MG63 (cell line): ENCODE results near the gene PRKAG1. TPM values are rescaled to one million over a fixed set of nuclear protein-coding genes. Genes with fewer than 3 reads are reported as not detected.

Source experiments
- DNase-seq: peaks from one replicate; pipeline ENCODE4 v3.0.0-alpha.2; 2020
- H3K27me3 ChIP-seq: fragments of 250-450 bp; sonication (Bioruptor Pico); 2 replicates; pipeline ENCODE4 v1.5.1; 2020; ENCODE audit warnings: mild to moderate bottlenecking, moderate library complexity
- H3K36me3 ChIP-seq: fragments of 250-450 bp; sonication (Bioruptor Pico); 2 replicates; pipeline ENCODE4 v1.5.1; 2020; ENCODE audit warnings: mild to moderate bottlenecking, moderate library complexity
- H3K4me3 ChIP-seq: fragments of 250-450 bp; sonication (Bioruptor Pico); 2 replicates; pipeline ENCODE4 v1.5.1; 2020; ENCODE audit warnings: mild to moderate bottlenecking, moderate library complexity
- H3K9me3 ChIP-seq: fragments of 250-450 bp; sonication (Bioruptor Pico); 2 replicates; pipeline ENCODE4 v1.5.1; 2020; ENCODE audit warnings: mild to moderate bottlenecking, moderate library complexity
- total RNA-seq: library from RNA; depleted of rRNA; stranded (reverse); fragments of >200 nt; shearing (Covaris generic); gene quantifications from 2 replicates; pipeline ENCODE4 v1.2.3, GENCODE V29; 2014; ENCODE audit warnings: low replicate concordance

Gene PRKAG1
- total RNA-seq, 1 experiment from 2014 or later: 102 TPM

DNA sequence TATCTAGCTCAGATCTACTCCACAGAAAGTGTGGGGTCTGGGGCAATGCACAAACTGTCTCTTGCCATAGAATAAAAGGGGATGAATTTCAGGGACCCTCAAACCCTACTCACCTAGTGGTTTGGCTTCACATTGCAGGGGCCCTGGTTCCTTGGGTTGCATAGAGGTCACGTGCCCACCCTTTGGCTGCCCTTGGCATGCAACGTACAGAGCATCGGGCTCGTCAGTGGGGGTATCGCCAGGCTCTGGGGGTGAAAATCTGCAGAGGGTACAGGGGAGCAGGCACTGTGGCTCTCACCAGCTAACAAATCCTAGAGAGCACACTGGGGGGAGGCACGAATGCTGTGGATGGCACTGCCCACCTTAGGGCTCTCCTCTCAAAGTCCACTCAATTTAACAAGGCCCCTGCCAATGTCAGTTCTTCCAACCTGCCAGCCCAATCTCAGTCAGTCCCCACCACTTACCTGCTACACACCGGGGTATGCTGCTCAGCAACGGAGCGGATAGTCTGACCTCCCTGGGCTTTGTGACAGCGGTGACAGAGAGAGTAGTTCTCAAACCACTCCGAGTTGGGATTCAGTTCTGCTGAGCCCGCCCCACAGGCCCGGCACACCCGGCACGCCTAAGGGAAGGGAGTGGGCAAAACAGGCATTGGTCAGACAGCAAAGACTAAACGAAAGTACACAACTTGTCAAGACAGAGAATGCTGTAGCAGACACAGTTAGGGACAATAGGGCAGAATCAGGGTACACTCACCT is 34.1 kb upstream of the PRKAG1 start:
- no peak overlapping the region for H3K4me3 ChIP-seq
- DNase-seq: no peak
- H3K9me3 ChIP-seq: no peaks in the 10 kb centered on the region
- H3K27me3 ChIP-seq: no peaks in the 10 kb centered on the region
- H3K36me3 ChIP-seq: peaks cover 65% of the 10 kb centered on the region

GRCh38 chr12:49051777-49052438 is 33.3 kb upstream of the PRKAG1 start:
- no peak for DNase-seq
- Histone ChIP-seq H3K9me3 (no peaks in the 10 kb centered on the region), H3K27me3 (no peaks in the 10 kb centered on the region), H3K36me3 (peaks cover 67% of the 10 kb centered on the region), H3K4me3 (no peak overlapping the region)

DNA sequence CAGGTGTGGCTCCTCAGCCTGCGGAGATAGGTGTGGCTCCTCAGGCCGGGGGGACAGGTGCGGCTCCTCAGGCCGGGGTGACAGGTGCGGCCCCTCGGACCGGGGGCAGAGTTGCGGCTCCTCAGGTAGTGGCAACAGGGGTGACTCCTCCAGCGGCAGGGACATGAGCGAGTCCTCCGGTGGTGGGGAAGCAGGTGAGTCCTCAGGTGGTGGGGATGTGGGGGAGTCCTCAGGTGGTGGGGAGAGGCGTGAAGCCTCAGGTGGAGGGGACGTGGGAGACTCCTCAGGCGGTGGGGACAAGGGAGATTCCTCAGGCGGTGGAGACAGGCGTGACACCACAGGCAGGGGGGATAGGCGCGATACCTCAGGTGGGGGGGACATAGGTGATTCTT is 32.8 kb upstream of the PRKAG1 start:
- Histone ChIP-seq H3K9me3 (no peaks in the 10 kb centered on the region), H3K4me3 (no peak overlapping the region), H3K27me3 (no peaks in the 10 kb centered on the region), H3K36me3 (peaks cover 68% of the 10 kb centered on the region)
- DNase-seq: no peak

GRCh38 chr12:49050507-49051372 is 32.2 kb upstream of the PRKAG1 start:
- no peak for DNase-seq
- H3K4me3 ChIP-seq: no peak overlapping the region
- H3K27me3 ChIP-seq: no peaks in the 10 kb centered on the region
- H3K36me3 ChIP-seq: peaks cover 73% of the 10 kb centered on the region
- no peaks in the 10 kb centered on the region for H3K9me3 ChIP-seq

GRCh38 chr12:49049566-49050224 is 31.1 kb upstream of the PRKAG1 start:
- H3K27me3 ChIP-seq: no peaks in the 10 kb centered on the region

DNA sequence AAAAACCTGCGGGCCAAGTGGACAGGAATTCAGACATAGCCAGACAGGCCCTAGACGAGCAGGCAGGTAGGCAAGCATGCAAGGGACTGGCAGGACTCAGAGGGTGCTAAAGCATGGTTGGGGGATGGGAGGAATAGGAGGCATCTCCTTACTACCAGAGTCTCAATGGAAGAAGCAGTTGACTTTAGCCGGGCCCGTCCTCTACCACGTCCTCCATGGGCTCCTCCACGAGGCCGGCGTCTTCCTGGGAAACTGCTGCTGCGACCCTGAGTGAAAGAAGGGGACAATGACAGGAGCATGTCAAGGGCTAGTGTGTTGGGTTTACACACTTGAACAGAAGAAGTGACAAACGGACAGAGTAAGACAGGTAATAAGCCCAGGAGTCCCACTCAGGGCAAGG is 30.4 kb upstream of the PRKAG1 start:
- H3K36me3 ChIP-seq: peaks cover 73% of the 10 kb centered on the region
- no peak overlapping the region for H3K4me3 ChIP-seq
- no peak for DNase-seq
- no peaks in the 10 kb centered on the region for H3K9me3 ChIP-seq
- H3K27me3 ChIP-seq: no peaks in the 10 kb centered on the region

More at GRCh38 chr12:49049566-49050224, 31.1 kb upstream of the PRKAG1 start:
- no peak for DNase-seq
- H3K9me3 ChIP-seq: no peaks in the 10 kb centered on the region
- peaks cover 70% of the 10 kb centered on the region for H3K36me3 ChIP-seq
- no peak overlapping the region for H3K4me3 ChIP-seq

- H3K9me3 ChIP-seq: no peaks in the 10 kb centered on the region
- peaks cover 84% of the 10 kb centered on the region for H3K36me3 ChIP-seq
- no peaks in the 10 kb centered on the region for H3K27me3 ChIP-seq
- no peak overlapping the region for H3K4me3 ChIP-seq
- DNase-seq: no peak
Observed at GRCh38 chr12:49046129-49046895, 27.7 kb upstream of the PRKAG1 start.

- Histone ChIP-seq H3K4me3 (no peak overlapping the region), H3K27me3 (no peaks in the 10 kb centered on the region), H3K9me3 (no peaks in the 10 kb centered on the region), H3K36me3 (peaks cover 82% of the 10 kb centered on the region)
- no peak for DNase-seq
Observed at GRCh38 chr12:49044660-49045059, 26.1 kb upstream of the PRKAG1 start.

- peak; percentile 45 for DNase-seq
- H3K36me3 ChIP-seq: peaks cover 82% of the 10 kb centered on the region
- H3K9me3 ChIP-seq: no peaks in the 10 kb centered on the region
- H3K27me3 ChIP-seq: no peaks in the 10 kb centered on the region
- H3K4me3 ChIP-seq: no peak overlapping the region
Observed at GRCh38 chr12:49043856-49044258, 25.3 kb upstream of the PRKAG1 start.

- Histone ChIP-seq H3K36me3 (peaks cover 81% of the 10 kb centered on the region), H3K27me3 (no peaks in the 10 kb centered on the region), H3K9me3 (no peaks in the 10 kb centered on the region), H3K4me3 (no peak overlapping the region)
- DNase-seq: no peak
Observed at GRCh38 chr12:49043241-49043640, 24.7 kb upstream of the PRKAG1 start.

GRCh38 chr12:49041881-49042484 is 23.4 kb upstream of the PRKAG1 start:
- no peak for DNase-seq
- Histone ChIP-seq H3K36me3 (peaks cover 84% of the 10 kb centered on the region), H3K4me3 (no peak overlapping the region), H3K9me3 (no peaks in the 10 kb centered on the region), H3K27me3 (no peaks in the 10 kb centered on the region)

GRCh38 chr12:49041036-49041880 is 22.7 kb upstream of the PRKAG1 start:
- H3K9me3 ChIP-seq: no peaks in the 10 kb centered on the region
- DNase-seq: no peak
- H3K4me3 ChIP-seq: no peak overlapping the region
- peaks cover 84% of the 10 kb centered on the region for H3K36me3 ChIP-seq
- no peaks in the 10 kb centered on the region for H3K27me3 ChIP-seq

DNA sequence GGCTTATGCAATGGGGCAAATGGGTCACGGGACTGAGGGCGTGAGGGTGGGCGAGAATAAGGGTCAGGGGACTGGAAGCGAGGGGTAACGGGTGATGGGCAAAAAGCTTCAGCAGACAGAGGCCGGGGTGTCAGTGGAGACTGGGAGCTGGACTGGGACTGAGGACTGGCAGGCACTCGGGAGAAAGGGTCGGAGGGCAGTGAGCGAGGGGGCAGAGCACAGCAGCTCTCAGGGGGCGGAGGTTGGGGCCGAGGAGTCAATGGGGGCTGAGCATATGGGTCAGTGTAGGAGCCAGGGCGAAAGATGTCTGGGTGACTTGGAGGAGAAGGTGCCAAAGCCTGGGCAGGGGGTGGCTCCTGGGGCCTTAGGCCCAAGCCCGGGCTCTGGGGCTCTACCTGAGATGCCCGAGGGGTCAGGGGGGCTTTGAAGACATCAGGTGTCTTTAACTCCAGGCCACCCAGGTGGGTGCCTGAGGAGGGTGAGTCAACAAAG is 21.8 kb upstream of the PRKAG1 start:
- no peak for DNase-seq
- peaks cover 86% of the 10 kb centered on the region for H3K36me3 ChIP-seq
- H3K27me3 ChIP-seq: no peaks in the 10 kb centered on the region
- no peaks in the 10 kb centered on the region for H3K9me3 ChIP-seq
- H3K4me3 ChIP-seq: no peak overlapping the region

DNA sequence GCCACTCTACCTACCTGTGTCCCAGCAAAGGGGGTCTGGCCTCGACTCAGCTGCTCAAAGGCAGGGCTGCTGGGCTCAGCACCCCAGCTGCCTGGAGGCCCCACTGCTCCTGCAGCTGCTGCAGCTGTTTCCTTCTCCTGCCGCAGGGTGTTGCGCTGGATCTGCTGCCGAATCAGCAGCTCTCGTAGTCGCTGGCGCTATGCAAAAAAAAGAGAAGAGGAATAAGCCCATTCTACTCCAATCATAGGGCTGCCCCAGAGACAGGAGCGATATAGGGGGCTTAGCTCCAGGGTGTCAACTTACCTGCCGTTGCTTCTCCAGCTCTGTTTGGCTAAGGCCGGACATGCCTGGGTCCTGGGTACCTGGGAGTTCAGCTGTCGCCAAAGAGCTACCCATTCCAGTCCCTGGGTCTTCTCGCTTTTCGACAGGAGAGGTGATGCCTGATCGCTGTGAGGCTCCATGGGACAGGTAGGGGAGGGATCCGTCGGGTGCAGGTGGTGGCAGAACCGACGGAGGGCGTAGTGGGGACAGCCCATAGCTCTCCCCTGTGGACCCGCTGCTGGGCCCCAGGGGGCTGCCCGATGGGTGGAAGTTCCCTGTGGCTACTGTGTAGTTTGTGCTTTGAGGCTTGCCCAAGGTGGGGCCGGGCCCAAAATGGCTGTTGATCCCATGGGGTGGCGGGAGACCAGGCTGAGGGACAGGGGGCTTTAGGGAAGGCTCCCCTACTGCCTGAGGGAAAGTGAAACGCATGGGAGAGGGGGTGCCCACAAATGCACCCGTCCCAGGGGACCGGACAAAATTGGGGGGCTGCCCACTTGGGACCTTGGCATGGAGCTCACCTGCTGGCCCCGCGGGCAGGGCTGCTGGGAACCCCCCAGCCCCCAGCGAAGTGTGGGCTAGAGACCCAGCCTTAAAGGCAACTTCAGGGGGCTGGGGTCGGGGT is 21.1 kb upstream of the PRKAG1 start:
- no peaks in the 10 kb centered on the region for H3K27me3 ChIP-seq
- H3K9me3 ChIP-seq: no peaks in the 10 kb centered on the region
- peaks cover 87% of the 10 kb centered on the region for H3K36me3 ChIP-seq
- DNase-seq: no peak
- H3K4me3 ChIP-seq: no peak overlapping the region
